ENCODE data around the gene MDFI. TPM values are rescaled to one million over a fixed set of nuclear protein-coding genes. Genes with fewer than 3 reads are reported as not detected.

MDFI gene
- total and polyA plus RNA-seq, 8 donors: 25.9 to 139 (median 108) TPM

DNA sequence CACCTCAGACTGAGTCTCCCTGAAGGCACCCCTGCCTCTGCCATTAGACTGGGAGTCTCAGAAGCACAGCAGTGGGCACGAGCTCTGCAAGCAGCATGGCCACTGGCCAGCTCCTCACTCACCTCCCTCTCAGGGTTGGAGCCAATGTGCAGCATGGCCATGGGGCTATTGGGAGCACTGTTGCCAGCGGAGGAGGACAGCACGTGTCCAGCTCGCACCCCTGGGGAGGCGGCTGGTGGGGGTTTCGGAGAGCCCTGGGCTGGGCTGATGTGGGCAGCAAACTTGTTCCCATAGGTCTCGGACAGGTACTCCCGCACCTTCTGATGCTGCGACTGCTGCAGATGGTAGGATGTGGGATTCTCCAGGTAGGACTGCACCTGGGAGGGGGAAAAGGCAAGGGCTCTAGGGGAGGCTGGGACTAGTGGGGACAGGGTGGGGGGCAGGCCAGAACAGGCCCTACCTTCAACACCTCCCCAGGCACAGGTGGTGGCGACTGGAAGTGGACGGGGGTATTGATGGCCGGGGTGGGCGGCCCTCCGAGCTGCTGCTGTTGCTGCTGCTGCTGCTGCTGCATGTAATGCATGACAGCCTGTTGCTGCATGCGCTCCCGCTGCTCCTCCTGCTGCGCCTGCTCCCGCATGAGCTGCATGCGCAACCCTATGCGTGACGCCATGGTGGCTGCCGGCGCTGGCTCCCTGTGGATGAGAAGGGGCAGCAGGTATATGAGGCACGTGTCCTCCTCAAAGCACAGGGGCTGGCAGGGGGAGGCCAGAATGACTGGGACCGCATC is 52.5 kb downstream of the MDFI start:
- TF ChIP-seq, protein P1, sequence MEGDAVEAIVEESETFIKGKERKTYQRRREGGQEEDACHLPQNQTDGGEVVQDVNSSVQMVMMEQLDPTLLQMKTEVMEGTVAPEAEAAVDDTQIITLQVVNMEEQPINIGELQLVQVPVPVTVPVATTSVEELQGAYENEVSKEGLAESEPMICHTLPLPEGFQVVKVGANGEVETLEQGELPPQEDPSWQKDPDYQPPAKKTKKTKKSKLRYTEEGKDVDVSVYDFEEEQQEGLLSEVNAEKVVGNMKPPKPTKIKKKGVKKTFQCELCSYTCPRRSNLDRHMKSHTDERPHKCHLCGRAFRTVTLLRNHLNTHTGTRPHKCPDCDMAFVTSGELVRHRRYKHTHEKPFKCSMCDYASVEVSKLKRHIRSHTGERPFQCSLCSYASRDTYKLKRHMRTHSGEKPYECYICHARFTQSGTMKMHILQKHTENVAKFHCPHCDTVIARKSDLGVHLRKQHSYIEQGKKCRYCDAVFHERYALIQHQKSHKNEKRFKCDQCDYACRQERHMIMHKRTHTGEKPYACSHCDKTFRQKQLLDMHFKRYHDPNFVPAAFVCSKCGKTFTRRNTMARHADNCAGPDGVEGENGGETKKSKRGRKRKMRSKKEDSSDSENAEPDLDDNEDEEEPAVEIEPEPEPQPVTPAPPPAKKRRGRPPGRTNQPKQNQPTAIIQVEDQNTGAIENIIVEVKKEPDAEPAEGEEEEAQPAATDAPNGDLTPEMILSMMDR (IDR thresholded peaks at IDR 0.05): no peak
- no peak for ATAC-seq
- Histone ChIP-seq H3K4me1 (peaks cover 0 to 3% of the 10 kb centered on the region in 2 donors), H3K36me3 (peaks cover 0 to 57% of the 10 kb centered on the region in 2 donors), H3K4me3 (no peak overlapping the region), H3K27ac (no peak overlapping the region), H3K9me3 (no peaks in the 10 kb centered on the region), H3K27me3 (no peaks in the 10 kb centered on the region)
- peak in 1 of 4 donors; percentile 27 for DNase-seq
- intact Hi-C loops (cut with DNase I): no loop called here

DNA sequence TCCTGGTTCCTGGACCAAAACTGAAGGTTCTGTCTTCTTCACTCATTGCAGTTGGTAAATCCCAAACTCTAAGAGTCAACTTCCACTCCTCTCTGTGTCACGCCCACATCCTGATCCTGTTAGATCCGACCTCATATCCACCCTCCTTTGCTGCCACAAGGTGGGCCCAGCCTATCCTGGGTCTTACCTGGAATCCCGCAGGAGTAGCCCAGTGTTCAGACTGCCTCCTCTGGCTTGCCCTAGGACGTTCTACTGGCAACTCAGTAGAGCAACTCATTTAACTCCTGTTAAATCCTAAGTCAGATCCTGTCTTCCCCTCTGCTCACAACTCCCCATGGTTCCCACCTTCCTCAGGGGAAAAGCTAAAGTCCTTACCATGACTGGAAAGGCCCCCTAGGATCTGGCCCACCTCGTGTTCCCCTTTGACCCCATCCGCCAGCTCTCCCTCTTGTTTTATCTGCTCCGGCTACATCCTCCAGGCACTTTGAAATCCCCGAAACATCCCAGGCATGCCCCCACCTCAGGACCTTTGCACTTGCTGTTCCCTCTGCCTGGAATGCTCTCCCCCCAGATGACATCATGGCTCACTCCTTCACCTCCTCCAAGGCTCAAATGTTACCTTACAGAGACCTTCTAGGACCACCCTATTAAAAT is 53.3 kb downstream of the MDFI start:
- no peak overlapping the region for H3K27ac ChIP-seq
- no peak overlapping the region for H3K4me3 ChIP-seq
- DNase-seq (peak in 1 of 4 donors; percentile 2), ATAC-seq (no peak)
- intact Hi-C loops (cut with DNase I): no loop called here
- no peaks in the 10 kb centered on the region for H3K27me3 ChIP-seq
- no peaks in the 10 kb centered on the region for H3K9me3 ChIP-seq
- TF ChIP-seq, protein P1 (IDR thresholded peaks at IDR 0.05): no peak
- H3K36me3 ChIP-seq: peaks cover 0 to 49% of the 10 kb centered on the region in 2 donors
- H3K4me1 ChIP-seq: peaks cover 0 to 3% of the 10 kb centered on the region in 2 donors

DNA sequence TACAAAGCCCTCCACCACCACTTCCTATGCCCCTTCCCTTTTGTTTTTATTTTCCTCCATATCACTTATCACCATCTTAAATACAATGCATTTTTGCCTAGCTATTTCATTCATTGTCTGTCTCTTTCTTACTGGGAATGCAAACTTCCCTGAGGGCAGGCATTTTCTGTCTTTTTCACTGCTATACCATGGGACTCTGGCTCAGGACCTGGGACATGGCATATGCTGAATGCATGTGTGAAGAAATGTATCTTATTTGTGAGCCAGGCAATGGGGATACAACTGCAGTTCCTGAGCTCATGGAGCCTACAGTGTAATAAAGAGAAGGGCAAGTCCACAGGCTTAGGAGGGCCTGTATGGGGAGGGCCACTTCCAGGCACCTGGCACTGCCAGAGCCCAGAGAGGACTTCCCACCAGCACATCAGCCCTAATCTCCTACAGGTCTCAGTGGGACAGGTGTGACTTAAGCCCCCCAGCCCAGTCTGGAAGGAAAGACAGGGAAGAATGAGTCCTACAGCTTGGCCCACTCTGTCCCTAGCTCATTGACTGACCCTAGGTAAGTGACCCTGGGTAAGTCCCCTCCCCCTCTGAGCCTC is 53.9 kb downstream of the MDFI start:
- H3K4me1 ChIP-seq: peaks cover 0 to 3% of the 10 kb centered on the region in 2 donors
- H3K27ac ChIP-seq: no peak overlapping the region
- intact Hi-C loops (cut with DNase I): no loop called here
- H3K4me3 ChIP-seq: no peak overlapping the region
- TF ChIP-seq, protein P1 (IDR thresholded peaks at IDR 0.05): no peak
- ATAC-seq (no peak), DNase-seq (peak in 1 of 4 donors; percentile 5)
- no peaks in the 10 kb centered on the region for H3K9me3 ChIP-seq
- no peaks in the 10 kb centered on the region for H3K27me3 ChIP-seq
- peaks cover 0 to 42% of the 10 kb centered on the region in 2 donors for H3K36me3 ChIP-seq

DNA sequence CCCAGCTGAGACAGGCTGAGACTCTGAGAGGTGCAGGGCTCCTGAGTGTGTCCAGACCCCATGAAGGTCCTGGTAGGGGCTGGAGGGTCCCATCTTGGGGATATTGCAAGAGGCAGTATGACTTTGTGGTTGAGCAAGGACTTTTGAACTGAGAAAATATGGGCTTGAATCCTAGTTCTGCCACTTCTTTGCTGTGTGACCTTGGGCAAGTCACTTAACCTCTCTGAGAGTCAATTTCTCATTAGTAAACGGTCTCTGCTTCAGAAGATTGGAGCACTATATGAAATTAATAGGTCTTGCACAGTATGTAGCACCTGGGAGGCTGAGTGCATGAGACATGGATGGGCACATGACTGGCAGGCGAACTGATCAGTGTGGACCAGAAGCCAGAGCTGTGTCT is 54.5 kb downstream of the MDFI start:
- ATAC-seq (no peak), DNase-seq (no peak)
- H3K4me1 ChIP-seq: peaks cover 0 to 3% of the 10 kb centered on the region in 2 donors
- H3K36me3 ChIP-seq: peaks cover 0 to 37% of the 10 kb centered on the region in 2 donors
- intact Hi-C loops (cut with DNase I): no loop called here
- TF ChIP-seq, protein P1 (IDR thresholded peaks at IDR 0.05): no peak
- H3K27me3 ChIP-seq: no peaks in the 10 kb centered on the region
- H3K4me3 ChIP-seq: no peak overlapping the region
- H3K9me3 ChIP-seq: no peaks in the 10 kb centered on the region
- no peak overlapping the region for H3K27ac ChIP-seq

All from left lung (tissue), 10 donors.